ENCODE results near the gene F7. TPM values are rescaled to one million over a fixed set of nuclear protein-coding genes. Genes with fewer than 3 reads are reported as not detected.

F7 gene
- total and polyA plus RNA-seq, 2 of the 4 experiments (the other 2 are of a cell fraction), result under 0.01 to 0.07 TPM

DNA sequence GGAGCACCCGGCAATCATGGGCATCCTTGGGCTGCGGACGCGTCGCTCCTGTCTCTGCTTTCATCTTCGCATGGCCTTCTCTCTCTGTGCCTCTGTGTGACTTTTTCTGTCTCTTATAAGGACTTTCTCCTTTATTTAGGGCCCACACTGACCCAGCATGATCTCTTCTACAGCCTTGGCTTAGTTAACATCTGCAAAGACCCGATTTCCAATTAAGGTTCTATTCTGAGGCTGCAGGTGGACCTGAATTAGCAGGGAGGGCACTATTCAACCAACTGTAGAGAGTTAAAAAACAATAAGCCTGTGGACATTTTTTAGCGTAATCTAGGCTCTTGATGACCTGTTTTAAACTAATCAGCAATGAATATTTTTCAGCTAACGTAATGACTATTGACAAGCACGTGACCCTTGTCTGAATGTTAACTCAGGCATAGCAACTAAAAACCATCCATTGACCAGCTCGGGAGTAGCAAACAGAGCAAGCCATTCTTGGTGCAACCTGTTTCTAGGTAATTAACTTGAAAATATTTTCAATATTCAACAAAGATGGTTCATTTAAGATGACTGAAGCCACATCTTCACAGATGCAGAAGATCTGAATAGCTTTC lies 32.2 kb downstream of the F7 start:
- CTCF ChIA-PET, result no interaction called here
- Histone ChIP-seq H2AK9ac (replicated peaks; ENCODE audit: low read depth, low read length, poor library complexity) (no peak overlapping the region), H3K79me1 (ENCODE audit: low read depth in 1 of 2, low read length in 2 of 2) (no peaks in the 10 kb centered on the region), H4K20me1 (ENCODE audit: insufficient read depth, low read length) (no peaks in the 10 kb centered on the region), H3K27me3 (ENCODE audit: control insufficient read depth, insufficient read depth, low read length) (peaks cover 4% of the 10 kb centered on the region; the same call in 1 of the 2 replicates), H3K14ac (replicated peaks; ENCODE audit: low read depth, low read length) (no peak overlapping the region), H2AFZ (replicated peaks; ENCODE audit: low read length, poor library complexity) (no peak overlapping the region), H2BK5ac (ENCODE audit: low read depth, low read length, poor library complexity, severe bottlenecking) (no peak overlapping the region), H2AK5ac (ENCODE audit: low read depth, low read length) (no peak overlapping the region), H3K4me2 (ENCODE audit: low read depth, low read length) (no peak overlapping the region), H4K5ac (ENCODE audit: low read depth, low read length) (no peak overlapping the region), H3K9ac (ENCODE audit: low read depth, low read length) (no peak overlapping the region), H3K4me1 (ENCODE audit: control insufficient read depth, insufficient read depth, low read length) (no peaks in the 10 kb centered on the region), H3K9me1 (ENCODE audit: insufficient read depth, low read length) (no peaks in the 10 kb centered on the region), H4K91ac (ENCODE audit: insufficient read depth, low read depth, low read length) (no peak overlapping the region), H3K4me3 (ENCODE audit: insufficient read depth, low read depth, low read length) (no peak overlapping the region), H3K36me3 (ENCODE audit: control insufficient read depth, insufficient read depth, low read length) (0 out of 2 replicates have a peak, but pooled peaks cover 1% of the 10 kb centered on the region), H3K56ac (ENCODE audit: extremely low read depth, insufficient read depth, low read length) (no peak overlapping the region), H3K18ac (ENCODE audit: low read depth, low read length) (no peak overlapping the region), H3K9me3 (ENCODE audit: control insufficient read depth, insufficient read depth, low read length) (no peaks in the 10 kb centered on the region), H3K27ac (ENCODE audit: insufficient read depth, low read length) (no peak overlapping the region), H3K4ac (ENCODE audit: low read depth, low read length) (no peak overlapping the region), H2BK20ac (ENCODE audit: low read depth, low read length) (no peak overlapping the region), H2BK15ac (ENCODE audit: low read depth, low read length) (no peak overlapping the region), H3K23ac (ENCODE audit: low read depth, low read length) (no peak overlapping the region), H4K8ac (ENCODE audit: low read depth in 2 of 2, low read length in 2 of 2) (no peak overlapping the region), H2BK120ac (ENCODE audit: low read depth, low read length) (no peak overlapping the region)
- intact Hi-C loops (cut with micrococcal nuclease), result no loop called here
- in situ Hi-C loops (cut with MboI; ENCODE audit: low sequenced_read_pairs), result no loop called here
- dilution Hi-C loops (cut with HindIII; ENCODE audit: low sequenced_read_pairs, unreplicated experiment), result no loop called here
- DNase-seq (no peak), ATAC-seq (ENCODE audit: low read depth) (no peak)
- POLR2A ChIA-PET (ENCODE audit: unreplicated experiment), result no interaction called here
- TF ChIP-seq MXI1 (IDR thresholded peaks at IDR 0.05; ENCODE audit: borderline replicate concordance, low read depth, low read length) (no peak), SMC3 (IDR thresholded peaks at IDR 0.05; ENCODE audit: low read depth, low read length) (no peak), MAFK (IDR thresholded peaks at IDR 0.05; ENCODE audit: low read depth, low read length) (no peak), BHLHE40 (IDR thresholded peaks at IDR 0.05; ENCODE audit: low read depth, low read length) (no peak), RFX5 (IDR thresholded peaks at IDR 0.05; ENCODE audit: low read depth, low read length) (no peak), CHD1 (IDR thresholded peaks at IDR 0.05; ENCODE audit: low read depth, low read length) (no peak), RAD21 (IDR thresholded peaks at IDR 0.05; ENCODE audit: low read length) (no peak), NFE2L2 (IDR thresholded peaks at IDR 0.05; ENCODE audit: low read depth, low read length) (no peak), CEBPB (IDR thresholded peaks at IDR 0.05; ENCODE audit: low read depth, low read length) (no peak), POLR2A (IDR thresholded peaks at IDR 0.05; ENCODE audit: low read depth, low read length) (no peak), MAZ (IDR thresholded peaks at IDR 0.05; ENCODE audit: borderline replicate concordance, low read depth, low read length) (no peak), CTCF (conservative IDR thresholded peaks at IDR 0.05; ENCODE audit: low read depth, low read length) (no peak), FOS (IDR thresholded peaks at IDR 0.05; ENCODE audit: low read depth, low read length) (no peak), USF2 (IDR thresholded peaks at IDR 0.05; ENCODE audit: low read depth, low read length) (no peak)
- TF ChIP-seq, protein P1, sequence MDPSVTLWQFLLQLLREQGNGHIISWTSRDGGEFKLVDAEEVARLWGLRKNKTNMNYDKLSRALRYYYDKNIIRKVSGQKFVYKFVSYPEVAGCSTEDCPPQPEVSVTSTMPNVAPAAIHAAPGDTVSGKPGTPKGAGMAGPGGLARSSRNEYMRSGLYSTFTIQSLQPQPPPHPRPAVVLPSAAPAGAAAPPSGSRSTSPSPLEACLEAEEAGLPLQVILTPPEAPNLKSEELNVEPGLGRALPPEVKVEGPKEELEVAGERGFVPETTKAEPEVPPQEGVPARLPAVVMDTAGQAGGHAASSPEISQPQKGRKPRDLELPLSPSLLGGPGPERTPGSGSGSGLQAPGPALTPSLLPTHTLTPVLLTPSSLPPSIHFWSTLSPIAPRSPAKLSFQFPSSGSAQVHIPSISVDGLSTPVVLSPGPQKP (IDR thresholded peaks at IDR 0.05; ENCODE audit: borderline replicate concordance, low read depth, low read length), result no peak
- BruUV-seq (replicated peaks), result no TSS peak
- WGBS, 2 experiments (ENCODE audit: extremely low coverage in 2 of 2, insufficient read length in 1 of 2), result 96% methylated on average over 8 of the region's 11 CpGs; no CpG with 5 or more reads in 1 of the 2 experiments
